Left ventricle myocardium superior (tissue), 1 donor: ENCODE measurements around the gene TTLL1. TPM values are rescaled to one million over a fixed set of nuclear protein-coding genes. Genes with fewer than 3 reads are reported as not detected.

Experiments used
- ATAC-seq: fragments of 200-7000 bp; cut with Tn5 transposase; one replicate; pipeline ENCODE4 v1.9.1; 2020; ENCODE audit warnings: mild to moderate bottlenecking, moderate library complexity
- DNase-seq: peaks from one replicate; pipeline ENCODE4 v3.0.0-alpha.2; 2020
- intact Hi-C: fragments of 100-400 bp; cut with micrococcal nuclease; formaldehyde crosslinking; loops from one replicate; pipeline ENCODE4 v1.11.0; 2022
- long read RNA-seq: library from polyadenylated mRNA; unstranded; transcript quantifications from one replicate; pipeline ENCODE4 v2.0.0, GENCODE V29; 2021
- total RNA-seq: library from RNA; stranded (reverse); fragmentation: NEBNext Ultra II Directional; extraction: Animal tissue kit (Norgen Biotek cat#: 25700); gene quantifications from one replicate; pipeline ENCODE4 v1.2.1, GENCODE V29; 2021
- donor health status: DM: no; HTN: yes; CAD: no; lungs with severe emphysema.

Gene TTLL1
- total RNA-seq, result 6.2 TPM
- long read RNA-seq, transcript TTLL1-201 (11 exons, 1,645 nt), result major isoform, 17 of 22 reads
- long read RNA-seq, partial matches to known transcripts, result 2 of 22 reads
- long read RNA-seq, other reads (novel, unspliced or antisense), result 3 of 22 reads

- ATAC-seq (peak; percentile 94), DNase-seq (peak; percentile 95)
- intact Hi-C loops, result no loop called here
Measured at GRCh38 chr22:43088984-43089717, at the start of gene TTLL1. Gene TTLL1, minus strand, starts transcription at chr22:43089391. Its CDS starts 13,805 bp downstream, at chr22:43075586.

DNA sequence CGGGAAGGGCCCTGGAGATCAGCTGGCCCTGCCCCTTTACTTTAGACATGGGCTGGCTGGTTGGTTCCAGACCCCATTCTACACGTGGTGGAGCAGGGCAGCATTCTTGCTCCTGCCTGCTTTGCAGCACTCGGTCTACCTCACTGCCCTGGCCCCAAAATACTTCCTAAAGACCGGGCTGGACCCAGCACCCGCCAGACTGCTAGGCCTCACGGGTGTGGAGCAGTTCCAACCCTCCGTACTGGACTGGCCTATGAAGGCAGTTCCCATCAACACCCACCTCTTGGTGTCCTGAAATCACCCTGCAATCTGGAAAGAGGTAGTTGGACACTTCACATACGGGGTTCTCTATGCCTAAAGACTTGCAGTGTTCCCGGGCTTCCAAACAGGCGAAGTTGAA, 47.6 kb upstream of the TTLL1 start:
- ATAC-seq (peak; percentile 65), DNase-seq (no peak)
- intact Hi-C loops, result no loop called here

GRCh38 chr22:43136255-43136654, 47.1 kb upstream of the TTLL1 start:
- intact Hi-C loops, result no loop called here
- ATAC-seq (peak; percentile 72), DNase-seq (peak; percentile 68)

DNA sequence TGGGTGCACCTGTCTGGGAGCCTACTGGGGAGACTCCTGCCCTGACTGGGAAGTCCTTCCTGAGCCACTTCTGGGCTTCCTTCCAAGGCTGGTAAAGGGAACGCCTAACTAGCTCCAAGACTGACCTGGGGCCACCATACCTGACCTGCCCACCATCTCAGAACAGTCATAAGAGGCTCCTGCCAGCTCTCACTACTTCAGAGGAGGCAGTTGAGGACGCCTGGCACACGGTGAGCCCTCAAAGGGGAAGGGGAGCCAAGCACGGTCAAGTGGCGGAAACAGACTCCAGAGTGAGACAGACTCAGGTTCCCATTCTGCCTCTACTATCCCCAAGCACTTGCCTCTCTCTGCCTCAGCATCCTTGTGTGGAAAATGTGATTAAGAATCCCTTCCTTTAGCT, 46.4 kb upstream of the TTLL1 start:
- ATAC-seq (no peak), DNase-seq (no peak)
- intact Hi-C loops, result no loop called here

DNA sequence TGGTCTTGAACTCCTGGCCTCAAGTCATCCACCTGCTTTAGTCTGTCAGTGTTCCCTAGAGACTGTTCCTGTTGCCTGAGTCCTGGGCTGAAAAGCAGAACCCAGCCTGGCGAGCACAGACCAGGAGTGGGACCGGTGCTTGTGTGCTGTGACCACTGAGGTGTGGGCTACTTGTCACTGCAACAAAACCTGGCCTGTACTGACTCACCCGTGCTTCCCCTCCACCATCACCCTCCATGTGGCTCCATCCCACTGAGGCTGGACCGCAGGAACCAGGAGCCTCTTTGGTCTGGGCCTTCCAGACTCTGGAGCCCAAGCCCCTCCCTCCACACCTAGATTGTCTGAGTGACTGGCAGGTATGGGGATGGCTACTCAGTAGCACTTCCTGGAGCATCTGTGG, 45.4 kb upstream of the TTLL1 start:
- DNase-seq, result no peak
- intact Hi-C loops, result no loop called here
- no peak for ATAC-seq

- ATAC-seq (no peak), DNase-seq (no peak)
- intact Hi-C loops, result no loop called here
Measured at GRCh38 chr22:43133401-43133800, 44.2 kb upstream of the TTLL1 start.

DNA sequence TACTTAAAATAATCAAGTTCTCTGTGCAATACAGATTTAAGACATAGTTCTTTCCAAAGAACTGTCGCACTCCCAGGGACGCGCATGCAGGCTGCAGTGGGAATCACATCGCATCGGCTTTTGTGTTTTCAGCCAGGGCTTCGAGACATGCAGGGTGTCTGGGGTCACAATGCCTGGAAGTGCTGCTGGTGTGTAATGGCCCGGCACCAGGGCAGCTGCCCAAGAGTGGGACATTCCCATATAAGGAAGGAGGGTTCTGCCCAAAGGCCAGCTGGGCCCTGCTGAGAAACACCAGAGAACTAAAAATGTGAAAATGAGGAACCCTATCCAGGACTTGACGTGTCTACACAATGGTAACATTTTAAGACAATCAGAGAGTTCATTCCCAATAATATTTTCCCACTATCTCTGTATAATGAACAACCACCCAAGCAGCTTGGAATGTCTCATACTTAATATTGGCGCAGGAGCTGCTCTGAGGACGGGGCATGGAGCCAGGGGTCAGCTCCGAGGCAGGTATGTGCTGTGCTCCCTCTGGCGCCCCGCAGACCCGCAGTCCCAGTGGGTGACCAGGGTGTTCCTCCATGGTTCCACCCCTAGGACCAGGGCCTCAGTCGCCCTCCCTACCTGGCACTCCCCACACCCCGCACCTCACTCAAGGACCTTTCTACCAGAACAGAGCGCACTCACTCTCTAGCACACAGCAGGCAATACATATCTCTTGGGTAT, 42.7 kb upstream of the TTLL1 start:
- DNase-seq, result peak; percentile 58
- intact Hi-C loops, result no loop called here
- peak; percentile 64 for ATAC-seq

DNA sequence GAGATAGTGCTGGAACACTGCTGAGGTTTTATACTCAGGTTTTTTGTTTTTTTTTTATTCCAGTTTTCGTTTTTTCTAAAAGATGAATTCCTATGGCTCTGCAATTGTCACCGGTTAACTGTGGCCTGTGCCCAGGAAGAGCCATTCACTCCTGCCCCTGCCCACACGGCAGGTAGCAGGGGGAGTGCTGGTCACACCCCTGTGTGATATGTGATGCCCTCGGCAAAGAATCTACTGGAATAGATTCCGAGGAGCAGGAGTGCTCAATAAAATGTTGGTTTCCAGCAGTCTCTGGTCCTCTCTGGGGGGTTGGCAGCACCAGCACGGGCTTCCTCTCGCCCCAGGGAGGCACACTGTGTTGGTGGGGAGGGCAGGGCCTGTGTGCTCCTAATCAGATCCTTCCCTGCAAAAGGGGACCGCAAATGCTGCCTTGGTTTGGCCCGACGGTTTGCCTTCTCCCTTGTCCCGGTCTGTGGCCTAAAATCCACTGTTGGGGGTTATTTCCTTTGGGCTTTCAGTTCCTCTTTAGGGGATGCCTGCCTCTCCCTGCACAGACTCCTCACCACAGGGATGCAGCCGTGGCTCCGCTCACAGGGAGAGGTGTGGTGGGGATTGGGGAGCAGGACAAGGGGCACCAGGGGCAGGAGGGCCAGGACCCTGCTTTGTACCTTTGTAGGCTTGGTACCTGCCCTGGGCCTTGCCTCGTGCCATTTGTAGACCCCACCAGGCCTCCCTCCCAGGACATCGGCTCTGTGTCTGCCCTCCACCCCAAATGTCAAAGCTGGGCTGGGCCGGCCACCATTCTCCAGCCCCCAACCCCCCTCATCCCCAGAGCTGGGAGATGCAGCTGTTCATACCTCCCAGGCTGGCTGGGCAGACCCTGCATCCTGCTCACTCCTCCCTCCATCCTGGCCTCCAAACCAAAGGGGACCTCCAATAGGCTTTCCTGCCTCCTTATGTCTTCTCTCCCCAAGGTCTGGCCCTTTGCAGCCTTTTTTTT, 40.5 kb upstream of the TTLL1 start:
- DNase-seq (no peak), ATAC-seq (no peak)
- intact Hi-C loops, result no loop called here

DNA sequence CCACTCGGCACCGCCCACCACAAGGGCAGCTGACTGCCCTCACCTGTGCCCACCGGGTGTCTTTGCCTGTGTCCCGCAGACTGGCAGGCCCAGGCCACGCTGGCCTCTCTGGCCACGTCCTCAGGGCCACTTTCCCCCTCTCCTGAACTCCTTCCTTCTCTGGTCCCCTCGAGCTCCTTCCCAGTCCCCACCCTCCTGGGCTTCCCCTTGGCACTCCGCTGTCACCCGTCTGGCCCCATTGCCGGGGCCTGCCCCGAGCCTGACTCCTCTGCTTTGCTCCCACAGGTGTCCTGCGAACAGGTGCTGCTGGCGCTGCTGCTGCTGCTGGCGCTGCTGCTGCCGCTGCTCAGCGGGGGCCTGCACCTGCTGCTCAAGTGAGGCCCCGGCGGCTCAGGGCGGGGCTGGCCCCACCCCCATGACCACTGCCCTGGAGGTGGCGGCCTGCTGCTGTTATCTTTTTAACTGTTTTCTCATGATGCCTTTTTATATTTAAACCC, 39.8 kb upstream of the TTLL1 start:
- DNase-seq (no peak), ATAC-seq (no peak)
- intact Hi-C loops, result no loop called here

- DNase-seq (no peak), ATAC-seq (no peak)
- intact Hi-C loops, result no loop called here
Measured at GRCh38 chr22:43128116-43128515, 38.9 kb upstream of the TTLL1 start.

DNA sequence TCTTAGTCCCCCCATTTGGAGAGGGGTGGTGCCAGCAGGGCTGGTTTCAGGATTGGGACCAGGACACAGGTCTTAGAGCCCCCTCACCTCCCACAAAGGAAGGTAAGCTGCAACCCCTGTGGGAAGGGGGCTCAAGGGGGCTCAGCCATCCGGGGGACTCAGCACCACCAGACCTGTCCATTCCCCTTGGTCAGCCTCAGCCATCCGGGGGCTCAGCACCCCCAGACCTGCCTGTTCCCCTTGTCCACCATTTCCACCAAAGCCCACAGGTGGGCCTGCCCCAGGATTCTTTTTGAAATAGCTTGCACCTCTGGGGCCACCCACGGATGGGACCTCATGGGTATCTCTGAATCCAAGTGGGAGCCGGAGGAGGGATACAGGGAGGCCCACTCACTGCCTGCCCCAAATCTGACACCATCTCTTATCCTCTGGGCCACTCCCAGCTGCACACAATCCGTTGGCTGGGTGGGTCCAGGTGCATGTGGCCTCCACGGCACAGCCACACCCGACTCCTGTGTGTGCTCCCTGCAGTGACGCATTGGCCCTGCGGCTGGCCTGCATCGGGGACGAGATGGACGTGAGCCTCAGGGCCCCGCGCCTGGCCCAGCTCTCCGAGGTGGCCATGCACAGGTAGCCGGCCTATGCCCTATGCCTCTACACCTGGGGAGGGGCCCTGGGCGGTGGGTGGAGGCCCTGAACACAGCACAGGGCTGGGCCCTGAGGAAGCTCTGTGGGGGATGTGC, 38.1 kb upstream of the TTLL1 start:
- ATAC-seq (no peak), DNase-seq (no peak)
- intact Hi-C loops, result no loop called here

GRCh38 chr22:43126501-43127165, 37.4 kb upstream of the TTLL1 start:
- ATAC-seq (no peak), DNase-seq (no peak)
- intact Hi-C loops, result no loop called here

GRCh38 chr22:43118953-43119458, 29.8 kb upstream of the TTLL1 start:
- no peak for ATAC-seq
- intact Hi-C loops, result no loop called here

GRCh38 chr22:43118024-43118849, 29.0 kb upstream of the TTLL1 start:
- no peak for DNase-seq
- ATAC-seq, result no peak
- intact Hi-C loops, result no loop called here

More at GRCh38 chr22:43118953-43119458, 29.8 kb upstream of the TTLL1 start:
- DNase-seq, result no peak

DNA sequence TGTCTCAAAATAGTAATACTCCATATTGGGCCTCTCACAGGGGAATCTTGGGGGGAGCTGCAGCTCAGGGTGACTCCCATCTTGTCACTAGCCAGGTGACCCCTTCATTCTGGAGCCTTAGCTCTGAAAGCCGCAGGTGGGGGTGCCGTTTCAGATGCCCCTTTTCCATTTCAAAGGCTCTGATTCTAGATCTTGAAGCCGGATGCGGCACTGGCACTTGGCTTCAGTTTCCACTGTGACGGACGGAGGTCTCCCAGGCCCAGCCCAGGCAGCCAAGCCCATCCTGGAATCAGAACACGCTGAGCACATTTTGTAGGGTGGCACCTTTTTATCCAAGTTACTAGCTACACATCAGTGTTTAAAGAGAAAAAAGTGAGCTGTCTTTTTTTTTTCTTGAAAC, 27.7 kb upstream of the TTLL1 start:
- ATAC-seq, result no peak
- intact Hi-C loops, result no loop called here
- DNase-seq, result no peak

GRCh38 chr22:43114958-43115357, 25.8 kb upstream of the TTLL1 start:
- ATAC-seq (no peak), DNase-seq (no peak)
- intact Hi-C loops, result no loop called here
